SHP77 treated with DMSO at 0.1 percent for 48 hours (cell line): Measurements from ENCODE around the gene ATF5.

Experiments
- DNase-seq: peaks from one replicate; lab custom pipeline; 2025; lab: John Stamatoyannopoulos, UW

The ATF5 gene

DNA sequence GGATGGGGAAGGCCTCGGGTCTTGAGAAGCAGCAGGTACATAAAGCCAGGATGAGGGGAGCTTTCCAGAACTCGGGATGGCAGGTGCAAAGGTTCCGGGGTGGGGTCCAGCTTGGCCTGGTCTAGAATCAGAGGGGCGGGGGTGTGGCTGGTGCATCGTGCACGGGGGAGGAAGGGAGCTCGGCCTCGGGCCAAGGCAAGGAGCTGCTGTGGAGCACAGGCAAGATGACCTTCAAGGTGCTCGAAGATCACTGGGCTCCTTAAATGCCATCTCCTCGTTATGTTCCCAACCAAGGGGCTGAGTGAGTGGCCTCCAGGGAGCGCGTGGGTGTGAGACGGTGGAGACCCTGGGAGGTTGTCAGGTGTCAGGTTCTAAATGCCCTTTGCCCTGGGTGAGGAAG is 48.1 kb downstream of the ATF5 start:
- DNase-seq = no peak

DNA sequence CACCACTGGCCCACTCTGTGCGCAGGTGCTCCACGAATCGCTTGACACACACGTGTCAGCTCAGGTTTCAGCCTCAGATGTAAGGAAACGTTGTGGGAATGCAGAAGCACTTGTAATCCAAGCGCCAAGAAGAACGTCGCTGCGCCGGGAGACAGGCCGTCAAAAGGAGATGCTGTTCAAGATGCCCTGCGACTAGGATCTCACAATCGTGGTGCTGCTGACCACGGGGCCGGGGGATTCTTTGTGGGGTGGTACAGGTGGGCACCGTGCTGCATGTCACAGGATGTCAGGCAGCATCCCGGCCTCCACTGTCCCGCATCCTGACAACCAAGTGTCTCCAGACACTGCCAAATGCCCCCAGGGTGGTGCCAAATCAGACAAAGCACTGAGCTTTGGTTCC is 48.9 kb downstream of the ATF5 start:
- no peak for DNase-seq

GRCh38 chr19:49978324-49978723 is 49.3 kb downstream of the ATF5 start:
- DNase-seq = no peak

DNA sequence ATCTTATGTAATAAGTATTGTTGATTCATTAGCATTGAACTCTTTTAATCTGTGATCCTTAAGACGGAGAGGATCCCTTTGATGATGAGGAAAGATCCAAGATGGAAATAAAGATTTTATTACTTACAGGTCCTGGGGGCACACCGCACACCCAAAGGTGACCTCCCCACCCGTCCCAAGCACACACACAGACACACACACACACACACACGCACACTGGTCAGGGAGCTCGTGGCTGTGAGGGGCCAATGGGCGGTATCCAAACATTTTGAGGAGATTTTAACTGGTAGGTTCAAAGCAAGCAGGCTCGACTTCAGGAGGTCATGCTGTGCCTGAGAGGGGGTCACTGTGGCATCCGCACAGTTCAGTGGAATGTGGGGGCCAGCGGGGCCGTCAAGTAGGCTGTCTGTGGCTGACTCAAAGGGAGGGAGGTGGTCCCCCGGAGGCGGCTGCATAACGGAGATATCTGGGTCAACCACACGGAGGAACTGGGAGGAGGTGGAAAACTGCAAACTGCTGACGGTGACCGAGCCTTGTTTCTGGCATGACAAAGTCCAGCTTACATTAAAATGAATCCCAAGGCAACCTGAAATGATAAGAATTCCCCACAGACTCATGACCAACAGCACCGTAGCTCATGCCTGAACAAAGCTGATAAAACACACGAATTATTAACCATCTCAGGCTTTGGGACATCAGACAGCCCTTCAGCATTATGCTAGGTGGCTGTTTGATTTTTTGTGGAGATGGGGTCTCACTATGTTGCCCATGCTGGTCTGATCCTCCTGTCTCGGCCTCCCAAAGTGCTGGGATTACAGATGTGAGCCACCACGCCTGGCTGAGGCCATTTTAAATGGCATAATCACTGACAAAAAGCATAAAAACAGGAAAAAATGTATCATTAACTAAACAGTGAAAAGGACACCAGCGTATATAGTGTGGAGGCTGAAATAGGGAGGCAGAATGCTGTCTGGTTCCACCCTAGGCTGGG is 52.9 kb downstream of the ATF5 start:
- no peak for DNase-seq
